Retinal pigment epithelial cell (primary cell): ENCODE results near the gene NFIC.

ENCODE experiments used
- DNase-seq: peaks from one replicate; pipeline ENCODE4 v3.0.0-alpha.2; 2010; ENCODE audit warnings: low read depth
- H3K4me3 ChIP-seq: 2 replicates; pipeline ENCODE4 v1.5.1; 2011; ENCODE audit warnings: mild to moderate bottlenecking, low read length, control low read depth, moderate library complexity
- TF ChIP-seq, protein P1 (sequence below): conservative IDR thresholded peaks from 2 replicates; pipeline ENCODE4 v1.5.1; 2011; ENCODE audit warnings: low read depth, low read length, control low read depth, inconsistent platforms

The NFIC gene

DNA sequence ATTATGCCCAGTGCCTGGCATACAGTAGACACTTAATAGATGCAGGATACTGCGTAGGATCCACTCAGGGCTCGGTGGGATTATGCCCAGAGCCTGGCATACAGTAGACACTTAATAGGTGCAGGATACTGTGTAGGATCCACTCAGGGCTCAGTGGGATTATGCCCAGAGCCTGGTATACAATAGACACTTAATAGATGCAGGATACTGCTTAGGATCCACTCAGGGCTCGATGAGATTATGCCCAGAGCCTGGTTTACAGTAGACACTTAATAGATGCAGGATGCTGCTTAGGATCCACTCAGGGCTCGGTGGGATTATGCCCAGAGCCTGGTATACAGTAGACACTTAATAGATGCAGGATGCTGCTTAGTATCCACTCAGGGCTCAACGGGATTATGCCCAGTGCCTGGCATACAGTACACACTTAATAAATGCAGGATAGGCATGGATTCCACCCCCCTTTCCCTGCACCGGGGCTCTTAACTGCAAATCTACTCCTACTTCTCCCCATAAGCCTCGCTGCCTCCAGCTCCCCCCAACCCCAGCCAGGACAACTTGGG, 89.1 kb downstream of the NFIC start:
- no peak overlapping the region for H3K4me3 ChIP-seq
- DNase-seq = no peak
- TF ChIP-seq, protein P1, sequence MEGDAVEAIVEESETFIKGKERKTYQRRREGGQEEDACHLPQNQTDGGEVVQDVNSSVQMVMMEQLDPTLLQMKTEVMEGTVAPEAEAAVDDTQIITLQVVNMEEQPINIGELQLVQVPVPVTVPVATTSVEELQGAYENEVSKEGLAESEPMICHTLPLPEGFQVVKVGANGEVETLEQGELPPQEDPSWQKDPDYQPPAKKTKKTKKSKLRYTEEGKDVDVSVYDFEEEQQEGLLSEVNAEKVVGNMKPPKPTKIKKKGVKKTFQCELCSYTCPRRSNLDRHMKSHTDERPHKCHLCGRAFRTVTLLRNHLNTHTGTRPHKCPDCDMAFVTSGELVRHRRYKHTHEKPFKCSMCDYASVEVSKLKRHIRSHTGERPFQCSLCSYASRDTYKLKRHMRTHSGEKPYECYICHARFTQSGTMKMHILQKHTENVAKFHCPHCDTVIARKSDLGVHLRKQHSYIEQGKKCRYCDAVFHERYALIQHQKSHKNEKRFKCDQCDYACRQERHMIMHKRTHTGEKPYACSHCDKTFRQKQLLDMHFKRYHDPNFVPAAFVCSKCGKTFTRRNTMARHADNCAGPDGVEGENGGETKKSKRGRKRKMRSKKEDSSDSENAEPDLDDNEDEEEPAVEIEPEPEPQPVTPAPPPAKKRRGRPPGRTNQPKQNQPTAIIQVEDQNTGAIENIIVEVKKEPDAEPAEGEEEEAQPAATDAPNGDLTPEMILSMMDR = no peak

- TF ChIP-seq, protein P1 = no peak
- H3K4me3 ChIP-seq = no peak overlapping the region
- DNase-seq = no peak
Measured at GRCh38 chr19:3455960-3456601, 89.7 kb downstream of the NFIC start.

GRCh38 chr19:3456925-3457527, 90.6 kb downstream of the NFIC start:
- no peak for DNase-seq
- no peak overlapping the region for H3K4me3 ChIP-seq
- TF ChIP-seq, protein P1 = no peak

- no peak for DNase-seq
- TF ChIP-seq, protein P1 = no peak
- H3K4me3 ChIP-seq = no peak overlapping the region
Measured at GRCh38 chr19:3457528-3458228, 91.3 kb downstream of the NFIC start.

GRCh38 chr19:3458229-3459088, 92.1 kb downstream of the NFIC start:
- TF ChIP-seq, protein P1 = no peak
- DNase-seq = no peak
- no peak overlapping the region for H3K4me3 ChIP-seq

DNA sequence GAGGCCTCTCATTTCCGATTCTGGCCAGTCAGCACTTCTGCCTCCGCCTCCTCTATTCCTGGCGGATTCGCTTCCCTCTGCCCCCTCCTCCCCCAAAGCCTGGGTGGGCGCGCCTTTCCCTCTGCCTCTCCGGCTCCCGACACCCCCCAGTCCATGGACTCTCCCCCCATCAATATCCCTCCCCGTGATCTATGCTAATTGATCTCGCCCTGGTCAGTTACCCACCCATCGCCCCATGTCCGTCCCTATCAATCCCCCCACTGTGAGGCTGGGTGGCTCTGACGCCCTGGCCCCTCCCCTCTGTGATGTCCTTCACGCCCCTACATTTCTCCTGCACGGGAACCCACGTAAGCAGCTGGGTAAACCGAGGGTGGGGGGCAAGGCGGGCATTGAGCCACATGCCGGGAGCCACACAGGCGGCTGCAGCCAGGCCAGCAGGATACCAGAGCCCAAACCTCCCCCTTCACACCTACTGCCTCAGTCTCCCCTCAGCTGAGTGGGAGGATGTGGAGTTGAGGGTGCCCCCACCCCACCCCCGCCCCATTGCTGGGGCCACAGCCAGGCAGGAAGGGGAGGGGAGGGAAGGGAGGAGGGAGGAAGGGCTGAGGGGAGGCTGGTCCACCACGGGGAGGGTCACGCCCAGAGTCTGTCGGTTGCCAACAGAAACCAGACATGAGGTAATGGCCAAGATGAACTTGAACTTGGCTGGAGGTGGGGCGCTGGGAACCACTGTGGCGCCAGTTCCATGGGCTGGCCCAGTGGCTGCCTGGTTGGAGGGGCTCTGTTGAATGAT, 92.9 kb downstream of the NFIC start:
- no peak overlapping the region for H3K4me3 ChIP-seq
- DNase-seq = peak; percentile 93
- TF ChIP-seq, protein P1 = no peak
